Bronchus fibroblast of lung (primary cell): Measurements from ENCODE around the gene CARMIL3. TPM values are rescaled to one million over a fixed set of nuclear protein-coding genes. Genes with fewer than 3 reads are reported as not detected.

Experiments used
- total RNA-seq: library from RNA; depleted of rRNA; stranded (reverse); fragments of >200 nt; gene quantifications from 2 replicates; pipeline ENCODE4 v1.2.3, GENCODE V29; 2015

The CARMIL3 gene, protein sequence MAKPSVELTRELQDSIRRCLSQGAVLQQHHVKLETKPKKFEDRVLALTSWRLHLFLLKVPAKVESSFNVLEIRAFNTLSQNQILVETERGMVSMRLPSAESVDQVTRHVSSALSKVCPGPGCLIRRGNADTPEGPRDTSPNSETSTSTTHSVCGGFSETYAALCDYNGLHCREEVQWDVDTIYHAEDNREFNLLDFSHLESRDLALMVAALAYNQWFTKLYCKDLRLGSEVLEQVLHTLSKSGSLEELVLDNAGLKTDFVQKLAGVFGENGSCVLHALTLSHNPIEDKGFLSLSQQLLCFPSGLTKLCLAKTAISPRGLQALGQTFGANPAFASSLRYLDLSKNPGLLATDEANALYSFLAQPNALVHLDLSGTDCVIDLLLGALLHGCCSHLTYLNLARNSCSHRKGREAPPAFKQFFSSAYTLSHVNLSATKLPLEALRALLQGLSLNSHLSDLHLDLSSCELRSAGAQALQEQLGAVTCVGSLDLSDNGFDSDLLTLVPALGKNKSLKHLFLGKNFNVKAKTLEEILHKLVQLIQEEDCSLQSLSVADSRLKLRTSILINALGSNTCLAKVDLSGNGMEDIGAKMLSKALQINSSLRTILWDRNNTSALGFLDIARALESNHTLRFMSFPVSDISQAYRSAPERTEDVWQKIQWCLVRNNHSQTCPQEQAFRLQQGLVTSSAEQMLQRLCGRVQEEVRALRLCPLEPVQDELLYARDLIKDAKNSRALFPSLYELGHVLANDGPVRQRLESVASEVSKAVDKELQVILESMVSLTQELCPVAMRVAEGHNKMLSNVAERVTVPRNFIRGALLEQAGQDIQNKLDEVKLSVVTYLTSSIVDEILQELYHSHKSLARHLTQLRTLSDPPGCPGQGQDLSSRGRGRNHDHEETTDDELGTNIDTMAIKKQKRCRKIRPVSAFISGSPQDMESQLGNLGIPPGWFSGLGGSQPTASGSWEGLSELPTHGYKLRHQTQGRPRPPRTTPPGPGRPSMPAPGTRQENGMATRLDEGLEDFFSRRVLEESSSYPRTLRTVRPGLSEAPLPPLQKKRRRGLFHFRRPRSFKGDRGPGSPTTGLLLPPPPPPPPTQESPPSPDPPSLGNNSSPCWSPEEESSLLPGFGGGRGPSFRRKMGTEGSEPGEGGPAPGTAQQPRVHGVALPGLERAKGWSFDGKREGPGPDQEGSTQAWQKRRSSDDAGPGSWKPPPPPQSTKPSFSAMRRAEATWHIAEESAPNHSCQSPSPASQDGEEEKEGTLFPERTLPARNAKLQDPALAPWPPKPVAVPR (N-terminal part only)
- total RNA-seq = under 0.01 TPM in 2 replicates

DNA sequence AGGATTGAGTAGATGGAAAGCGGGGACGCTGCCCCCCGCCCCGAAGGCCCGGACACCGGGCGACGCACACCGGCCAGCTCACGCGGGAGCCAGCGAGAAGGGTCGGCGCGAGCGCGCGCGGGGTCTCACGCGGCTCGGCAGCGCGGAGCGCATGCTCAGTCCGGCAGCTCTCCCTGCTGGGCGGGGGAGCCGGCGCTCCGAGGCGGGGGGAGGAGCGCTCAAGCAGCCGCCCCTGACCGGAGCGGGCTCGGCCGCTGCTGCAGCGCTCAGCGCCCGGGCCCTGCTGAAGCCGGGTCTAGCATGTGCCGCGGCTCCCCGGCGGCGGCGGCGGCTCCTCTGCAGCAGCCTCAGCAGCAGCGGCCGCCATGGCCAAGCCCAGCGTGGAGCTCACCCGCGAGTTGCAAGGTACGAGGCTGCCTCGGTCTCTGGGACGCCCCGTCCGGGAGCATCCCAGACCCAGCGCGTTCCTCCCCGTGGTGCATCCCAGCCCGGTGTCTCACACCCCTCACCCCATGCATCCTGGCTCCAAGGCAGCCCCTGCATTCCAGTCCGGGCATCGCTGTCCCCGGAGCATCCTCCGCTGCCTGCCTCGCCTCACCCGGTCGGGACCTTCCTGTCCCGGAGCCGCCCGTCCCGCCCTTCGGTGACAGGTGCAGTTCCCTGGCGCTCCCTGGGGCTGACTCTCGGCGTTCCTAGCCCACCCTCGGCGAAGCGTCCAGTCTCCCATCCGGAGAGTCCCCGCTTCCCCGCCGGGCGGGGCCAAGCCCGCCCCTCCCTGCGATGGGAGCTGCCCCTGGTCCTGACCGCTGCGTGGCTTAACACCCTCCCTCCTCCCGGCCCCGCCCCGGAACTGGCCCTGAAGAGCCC lies at the start of gene CARMIL3:
CARMIL3 (plus strand) TSS at position 221 of the 867 bp plus-strand sequence; CDS start at position 366, 145 bp downstream.

DNA sequence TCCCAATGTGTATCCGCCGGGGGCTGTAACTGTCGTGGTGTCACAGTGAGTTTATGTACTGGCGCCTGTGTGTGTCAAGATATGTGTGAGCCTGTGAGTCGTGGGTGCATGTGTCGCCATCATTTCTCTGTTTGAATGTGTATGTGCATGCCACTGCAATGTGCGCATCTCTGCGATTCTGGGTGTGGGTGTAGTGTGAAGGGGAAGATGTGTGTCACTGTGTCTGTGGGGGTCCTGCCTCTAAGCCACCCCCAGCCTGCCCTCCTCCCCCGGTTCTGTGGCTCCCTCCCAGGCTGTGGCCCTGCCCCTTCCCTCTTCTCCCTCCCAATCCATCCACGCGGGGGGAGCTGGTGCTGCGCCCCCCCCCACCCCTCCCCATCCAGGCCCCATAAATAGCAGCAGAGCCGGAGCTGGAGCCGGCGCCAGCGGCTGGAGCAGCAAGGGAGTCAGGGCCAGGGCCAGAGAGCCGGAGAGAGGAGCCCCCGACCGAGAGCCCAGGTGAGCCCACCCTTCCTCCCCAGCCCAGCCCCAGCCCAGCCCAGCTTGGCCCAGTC lies 19.4 kb downstream of the CARMIL3 start, which contains the start of gene CPNE6:
CPNE6 (plus strand) TSS at position 419 of the 554 bp plus-strand sequence. CDS start 1,375 bp downstream, outside the sequence.

DNA sequence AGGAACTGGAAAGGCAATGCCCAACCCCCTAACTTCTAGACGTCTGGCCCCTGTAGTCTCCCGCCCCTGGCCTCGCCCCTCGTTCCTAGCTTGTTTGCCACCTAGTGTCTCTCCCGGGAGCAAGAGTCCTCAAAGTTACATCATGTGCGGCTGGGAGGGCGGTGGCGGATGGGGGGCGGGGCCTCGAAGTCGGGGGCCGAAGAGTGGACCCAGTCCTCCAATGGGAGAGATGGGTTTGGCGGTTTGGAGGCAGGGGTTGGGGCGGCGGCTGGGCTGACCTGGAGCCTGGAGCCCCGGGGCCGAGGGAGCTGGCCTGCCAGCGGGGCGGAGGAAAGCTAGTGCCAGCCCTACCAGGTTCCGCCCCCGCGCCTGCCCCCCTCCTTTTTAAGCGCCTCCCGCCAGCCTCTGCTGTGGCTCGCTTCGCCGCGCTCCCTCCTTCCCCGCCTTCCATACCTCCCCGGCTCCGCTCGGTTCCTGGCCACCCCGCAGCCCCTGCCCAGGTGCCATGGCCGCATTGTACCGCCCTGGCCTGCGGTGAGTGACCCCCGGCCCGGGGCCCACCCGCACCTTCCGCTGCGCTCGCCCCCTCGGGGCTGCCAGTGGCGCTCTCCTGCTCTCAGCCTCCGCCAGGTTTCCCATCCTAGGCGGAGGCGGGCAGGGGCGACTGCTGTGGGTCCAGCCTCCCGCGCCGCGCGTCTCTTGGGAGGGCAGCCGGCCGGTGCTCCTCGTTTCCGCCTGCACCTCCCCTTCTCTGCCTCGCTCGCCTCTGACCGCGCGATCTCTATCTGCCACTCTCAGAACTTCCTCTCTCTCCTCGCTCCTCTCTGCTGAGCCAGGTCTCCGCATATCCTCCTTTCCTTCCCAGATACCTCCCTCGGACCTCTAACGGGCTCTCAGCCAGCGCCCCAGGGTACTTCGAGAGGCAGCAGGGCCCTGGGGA lies 42.4 kb downstream of the CARMIL3 start, which contains the start of gene PCK2:
PCK2 (plus strand) TSS at position 411 of the 940 bp plus-strand sequence; CDS start at position 506, 95 bp downstream.

DNA sequence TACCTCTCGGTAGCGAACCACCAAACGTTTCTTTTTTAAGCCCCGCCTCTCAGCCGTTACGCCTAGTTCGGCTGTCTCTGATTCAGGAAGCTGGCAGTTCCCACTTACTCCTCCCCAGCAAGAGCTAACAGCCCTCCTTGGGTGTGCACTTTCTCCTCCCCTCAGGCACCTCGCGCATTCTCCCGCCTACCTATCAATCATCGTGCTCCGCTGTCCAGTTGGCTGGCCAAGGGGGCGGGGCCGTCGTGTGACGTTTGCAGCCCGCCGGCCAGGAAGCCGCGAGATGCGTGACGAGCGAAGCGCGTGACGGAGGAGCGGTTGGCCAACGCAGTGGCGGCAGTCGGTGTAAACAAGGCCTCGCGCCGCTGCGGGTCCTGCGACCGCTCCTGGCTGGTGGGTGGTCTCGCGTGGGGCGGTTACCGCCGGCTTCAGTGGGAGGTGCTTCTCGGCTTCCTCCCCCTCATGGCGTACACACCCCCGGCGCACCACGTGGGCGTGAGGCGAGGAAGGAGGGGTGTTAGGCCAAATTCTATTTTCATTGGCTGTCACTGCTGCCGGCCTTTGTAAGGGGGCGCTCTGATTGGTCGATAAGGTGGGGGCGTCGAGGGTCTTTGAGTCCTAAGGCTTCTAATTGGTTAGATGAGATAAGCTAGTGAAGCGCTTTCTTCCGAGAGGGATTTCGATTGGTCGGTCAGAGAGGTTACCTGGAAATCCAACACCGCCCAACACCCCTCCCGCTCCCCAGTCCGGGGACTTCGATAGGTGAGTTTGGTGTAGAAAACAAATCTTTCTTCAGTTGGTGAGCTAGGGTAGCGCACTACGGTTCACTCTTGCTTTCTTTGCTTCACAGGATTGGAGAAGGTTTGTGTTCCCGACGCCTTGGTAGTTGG lies 63.0 kb downstream of the CARMIL3 start, which contains the start of the genes DCAF11 and NRL:
DCAF11 (plus strand) TSS at position 246 of the 890 bp plus-strand sequence. CDS start 818 bp downstream, outside the sequence.
NRL (minus strand) TSS at position 418 of the 890 bp plus-strand sequence. CDS start 32,101 bp downstream, outside the sequence.

Other genes with a start within 250 kb of the CARMIL3 start
- gene DHRS4, start 98.2 kb upstream of the CARMIL3 start, total RNA-seq = 52.9 and 53.3 TPM in 2 replicates
- gene DHRS4L2, start 63.1 kb upstream of the CARMIL3 start, total RNA-seq = 14.3 and 17.1 TPM in 2 replicates
- not detected in 2 replicates for gene CPNE6, start 19.6 kb downstream of the CARMIL3 start, total RNA-seq
- gene PCK2, start 42.3 kb downstream of the CARMIL3 start, total RNA-seq = 63.3 and 65.6 TPM in 2 replicates
- 42.2 and 43.7 TPM in 2 replicates for gene DCAF11, start 62.8 kb downstream of the CARMIL3 start, total RNA-seq
- 0.59 and 2.9 TPM in 2 replicates for gene NRL, start 62.9 kb downstream of the CARMIL3 start, total RNA-seq
- not detected in 2 replicates for gene FITM1, start 78.7 kb downstream of the CARMIL3 start, total RNA-seq
- gene PSME1, start 84.2 kb downstream of the CARMIL3 start, total RNA-seq = 128 and 137 TPM in 2 replicates
- 31.4 and 38.4 TPM in 2 replicates for gene EMC9, start 89.6 kb downstream of the CARMIL3 start, total RNA-seq
- 70.1 and 79.7 TPM in 2 replicates for gene PSME2, start 94.6 kb downstream of the CARMIL3 start, total RNA-seq
- 49.9 and 53.7 TPM in 2 replicates for gene RNF31, start 95.5 kb downstream of the CARMIL3 start, total RNA-seq
- gene IRF9, start 109.3 kb downstream of the CARMIL3 start, total RNA-seq = 36.3 and 39.8 TPM in 2 replicates
- 54.3 and 64.6 TPM in 2 replicates for gene REC8, start 120.1 kb downstream of the CARMIL3 start, total RNA-seq
- 56.5 and 58.6 TPM in 2 replicates for gene IPO4, start 136.8 kb downstream of the CARMIL3 start, total RNA-seq
- 58.4 and 59.5 TPM in 2 replicates for gene TM9SF1, start 143.4 kb downstream of the CARMIL3 start, total RNA-seq
- 0.17 TPM in 1 of 2 replicates, not detected in the other for gene TSSK4, start 153.7 kb downstream of the CARMIL3 start, total RNA-seq
- gene CHMP4A, start 161.5 kb downstream of the CARMIL3 start, total RNA-seq = 32.4 and 48.6 TPM in 2 replicates
- gene MDP1, start 164.1 kb downstream of the CARMIL3 start, total RNA-seq = 18.2 and 19.6 TPM in 2 replicates
- 234 and 246 TPM in 2 replicates for gene NEDD8, start 180.4 kb downstream of the CARMIL3 start, total RNA-seq
- 53.1 and 54.3 TPM in 2 replicates for gene GMPR2, start 180.9 kb downstream of the CARMIL3 start, total RNA-seq
- gene TINF2, start 190.6 kb downstream of the CARMIL3 start, total RNA-seq = 52.6 and 56.7 TPM in 2 replicates
- gene TGM1, start 211.2 kb downstream of the CARMIL3 start, total RNA-seq = 0.45 and 1.2 TPM in 2 replicates
- gene RABGGTA, start 219.6 kb downstream of the CARMIL3 start, total RNA-seq = 32.1 and 33.9 TPM in 2 replicates
- gene DHRS1, start 247.8 kb downstream of the CARMIL3 start, total RNA-seq = 27.4 and 28.2 TPM in 2 replicates
- 17.2 and 18.5 TPM in 2 replicates for gene NOP9, start 247.8 kb downstream of the CARMIL3 start, total RNA-seq